ENCODE measurements around the gene GSPT1.
A peak's percentile ranks its signal among the peaks of the same experiment; 100 is the strongest.

The GSPT1 gene

GRCh38 chr16:11852092-11852809 is 63.5 kb downstream of the GSPT1 start:
- TF ChIP-seq, protein P1, sequence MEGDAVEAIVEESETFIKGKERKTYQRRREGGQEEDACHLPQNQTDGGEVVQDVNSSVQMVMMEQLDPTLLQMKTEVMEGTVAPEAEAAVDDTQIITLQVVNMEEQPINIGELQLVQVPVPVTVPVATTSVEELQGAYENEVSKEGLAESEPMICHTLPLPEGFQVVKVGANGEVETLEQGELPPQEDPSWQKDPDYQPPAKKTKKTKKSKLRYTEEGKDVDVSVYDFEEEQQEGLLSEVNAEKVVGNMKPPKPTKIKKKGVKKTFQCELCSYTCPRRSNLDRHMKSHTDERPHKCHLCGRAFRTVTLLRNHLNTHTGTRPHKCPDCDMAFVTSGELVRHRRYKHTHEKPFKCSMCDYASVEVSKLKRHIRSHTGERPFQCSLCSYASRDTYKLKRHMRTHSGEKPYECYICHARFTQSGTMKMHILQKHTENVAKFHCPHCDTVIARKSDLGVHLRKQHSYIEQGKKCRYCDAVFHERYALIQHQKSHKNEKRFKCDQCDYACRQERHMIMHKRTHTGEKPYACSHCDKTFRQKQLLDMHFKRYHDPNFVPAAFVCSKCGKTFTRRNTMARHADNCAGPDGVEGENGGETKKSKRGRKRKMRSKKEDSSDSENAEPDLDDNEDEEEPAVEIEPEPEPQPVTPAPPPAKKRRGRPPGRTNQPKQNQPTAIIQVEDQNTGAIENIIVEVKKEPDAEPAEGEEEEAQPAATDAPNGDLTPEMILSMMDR (IDR thresholded peaks at IDR 0.05; ENCODE audit: low read length, missing control alignments) = no peak
- peak overlapping the region; percentile 99 for H3K4me3 ChIP-seq (replicated peaks; ENCODE audit: low read depth, low read length)
- DNase-seq (ENCODE audit: low read depth) = no peak

DNA sequence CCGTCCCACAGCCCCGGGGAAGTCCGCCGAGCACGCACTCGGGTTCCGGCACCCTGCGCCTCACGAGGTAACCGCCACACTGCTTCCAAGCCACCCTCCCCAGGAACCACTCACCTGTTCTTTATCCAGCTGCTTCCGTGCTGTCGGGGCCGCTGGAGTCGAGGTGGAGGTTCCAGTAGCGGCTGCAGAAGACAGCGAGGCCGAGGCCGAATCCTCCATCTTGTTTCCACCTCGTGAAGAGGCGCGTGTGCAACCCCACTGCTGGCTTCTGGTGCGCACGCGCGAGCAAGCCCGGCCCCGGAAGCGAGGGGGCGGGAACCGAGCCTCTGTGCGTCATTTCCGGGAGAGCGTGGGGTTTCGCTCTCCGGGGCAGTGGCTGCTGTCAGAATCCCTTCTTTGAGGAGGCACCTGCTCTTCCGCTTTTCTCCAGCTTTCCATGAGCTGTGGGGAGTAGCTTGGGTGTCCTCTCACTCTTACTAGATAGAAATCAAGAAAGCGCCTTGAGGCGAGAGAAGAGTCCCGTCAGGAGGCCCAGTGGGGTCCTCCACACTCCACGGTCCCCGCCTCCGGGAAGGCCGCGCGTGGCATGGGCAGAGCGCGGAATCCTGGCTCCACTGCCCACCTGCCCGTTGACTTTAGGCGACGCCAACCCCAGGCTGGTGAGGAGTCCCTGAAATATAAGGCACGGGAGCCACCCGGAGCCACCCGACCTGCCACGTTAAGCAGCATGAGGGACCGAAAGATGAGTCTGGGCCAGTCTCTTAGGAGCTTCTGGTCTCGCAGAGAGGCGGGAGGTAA is 64.3 kb downstream of the GSPT1 start, which contains the start of gene RSL1D1:
Gene RSL1D1, minus strand, starts transcription at position 249 of the 798 bp plus-strand sequence. Its CDS starts 30 bp downstream, at position 219.
- TF ChIP-seq, protein P1 (IDR thresholded peaks at IDR 0.05; ENCODE audit: low read length, missing control alignments) = no peak
- DNase-seq (ENCODE audit: low read depth) = peak; percentile 95
- H3K4me3 ChIP-seq (replicated peaks; ENCODE audit: low read depth, low read length) = peak within 1 kb of the TSS; percentile 99

DNA sequence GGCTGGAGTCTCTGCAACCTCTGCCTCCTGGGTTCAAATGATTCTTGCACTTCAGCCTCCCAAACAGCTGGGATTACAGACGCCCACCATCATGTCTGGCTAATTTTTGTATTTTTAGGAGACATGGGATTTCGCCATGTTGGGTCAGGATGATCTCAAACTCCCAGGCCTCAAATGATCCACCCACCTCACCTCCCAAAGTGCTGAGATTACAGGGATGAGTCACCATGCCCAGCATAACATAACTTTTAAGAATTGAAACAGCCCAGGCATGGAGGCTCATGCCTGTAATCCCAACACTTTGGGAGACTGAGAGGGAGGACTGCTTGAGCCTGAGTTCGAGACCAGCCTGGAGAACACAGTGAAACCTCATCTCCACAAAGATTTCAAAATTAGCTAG is 66.9 kb downstream of the GSPT1 start:
- peak; percentile 16 for DNase-seq (ENCODE audit: low read depth)
- TF ChIP-seq, protein P1 (IDR thresholded peaks at IDR 0.05; ENCODE audit: low read length, missing control alignments) = no peak
- H3K4me3 ChIP-seq (replicated peaks; ENCODE audit: low read depth, low read length) = no peak overlapping the region

- no peak for DNase-seq (ENCODE audit: low read depth)
- TF ChIP-seq, protein P1 (IDR thresholded peaks at IDR 0.05; ENCODE audit: low read length, missing control alignments) = no peak
- no peak overlapping the region for H3K4me3 ChIP-seq (replicated peaks; ENCODE audit: low read depth, low read length)
Observed at GRCh38 chr16:11844499-11844898, 71.3 kb downstream of the GSPT1 start.

DNA sequence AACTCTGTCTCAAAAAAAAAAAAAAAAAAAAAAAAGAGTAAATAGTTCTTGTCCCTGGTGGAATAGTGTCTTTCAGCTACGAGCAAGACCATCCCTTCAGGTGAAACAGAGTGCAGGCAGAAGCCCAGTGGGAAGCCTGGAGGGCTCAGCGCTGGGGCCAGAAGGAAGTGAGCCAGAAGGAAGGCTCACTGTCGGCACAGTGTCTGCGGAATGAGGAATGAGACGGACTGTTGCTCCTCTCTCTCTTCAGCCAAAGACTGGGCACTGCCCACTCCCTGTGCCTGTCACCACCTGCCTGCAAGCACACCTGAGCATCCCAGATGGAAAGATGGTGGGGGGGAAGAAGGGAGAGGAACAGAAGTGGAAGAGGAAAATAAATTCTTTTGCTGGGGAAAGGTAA is 71.9 kb downstream of the GSPT1 start:
- TF ChIP-seq, protein P1 (IDR thresholded peaks at IDR 0.05; ENCODE audit: low read length, missing control alignments) = no peak
- no peak for DNase-seq (ENCODE audit: low read depth)
- no peak overlapping the region for H3K4me3 ChIP-seq (replicated peaks; ENCODE audit: low read depth, low read length)

- DNase-seq (ENCODE audit: low read depth) = no peak
- TF ChIP-seq, protein P1 (IDR thresholded peaks at IDR 0.05; ENCODE audit: low read length, missing control alignments) = no peak
- H3K4me3 ChIP-seq (replicated peaks; ENCODE audit: low read depth, low read length) = no peak overlapping the region
Observed at GRCh38 chr16:11843206-11843605, 72.5 kb downstream of the GSPT1 start.
